Cerebellar nuclear complex (tissue), 1 donor: ENCODE results near the gene MAGIX.

Source experiments
- DNase-seq, 2 experiments: peaks; one replicate each; lab custom pipeline; 2025; lab: John Stamatoyannopoulos, UW

MAGIX gene

DNA sequence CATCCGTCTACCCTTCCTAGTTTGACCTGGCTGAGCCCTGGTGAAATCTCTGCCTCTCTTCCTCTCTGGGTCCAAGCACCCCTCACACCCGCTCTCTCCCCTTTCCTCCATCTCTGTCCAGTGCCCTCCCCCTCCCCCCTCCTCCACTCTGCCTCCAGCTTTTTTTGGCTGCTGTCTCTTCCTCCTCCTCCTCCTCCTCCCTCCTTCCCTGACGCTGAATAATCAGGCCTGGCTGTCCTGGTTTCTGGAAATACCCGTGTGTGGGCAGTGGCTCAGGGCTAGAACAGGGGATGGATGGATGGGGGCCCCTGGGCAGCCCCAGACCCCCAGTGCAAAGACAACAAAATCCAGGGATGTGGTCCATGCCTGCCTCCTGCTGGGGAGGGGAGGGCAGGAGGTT lies 42.2 kb downstream of the MAGIX start:
- peak in 1 of 2 experiments; percentile 1 for DNase-seq

DNA sequence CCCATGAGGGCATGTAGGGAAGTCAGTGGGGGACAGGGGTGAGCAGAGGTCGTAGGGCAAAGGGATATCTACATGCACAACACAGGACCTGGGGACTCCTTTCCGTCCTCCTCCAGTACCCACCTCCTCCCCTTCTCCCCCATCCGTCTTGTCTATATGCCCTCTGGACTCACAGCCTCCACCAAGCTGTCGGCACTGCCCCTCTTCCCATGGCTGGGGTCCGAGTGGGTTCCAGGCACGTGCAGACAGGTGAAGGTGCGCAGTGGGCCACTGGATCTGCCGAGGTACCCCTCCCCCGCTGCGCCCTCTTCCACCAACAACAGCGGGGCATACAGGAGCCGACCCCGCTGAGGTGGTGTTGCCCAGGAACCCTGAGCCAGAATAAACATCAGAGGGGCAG lies 42.9 kb downstream of the MAGIX start:
- no peak for DNase-seq

GRCh38 chrX:49206543-49206942 lies 44.0 kb downstream of the MAGIX start:
- DNase-seq, result no peak

DNA sequence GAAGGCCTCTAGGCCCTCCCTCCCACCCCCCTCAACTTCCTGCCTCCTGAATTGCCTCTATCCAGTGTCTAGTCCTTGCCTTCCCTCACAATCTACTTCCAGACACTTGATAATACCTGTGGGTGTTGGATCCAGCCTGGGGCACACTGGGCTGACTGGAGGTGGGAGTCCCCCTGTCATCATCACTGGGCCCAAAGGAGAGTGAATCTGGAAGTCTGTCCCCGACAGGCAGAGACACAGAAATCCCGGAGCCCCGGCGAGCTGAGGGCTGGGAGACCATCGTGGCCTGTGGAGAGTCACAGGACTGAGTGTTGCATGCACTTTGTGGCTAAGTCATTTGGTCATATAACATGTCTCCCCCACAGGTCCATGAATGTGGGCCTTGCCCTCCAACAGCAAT lies 45.8 kb downstream of the MAGIX start:
- DNase-seq, result no peak

DNA sequence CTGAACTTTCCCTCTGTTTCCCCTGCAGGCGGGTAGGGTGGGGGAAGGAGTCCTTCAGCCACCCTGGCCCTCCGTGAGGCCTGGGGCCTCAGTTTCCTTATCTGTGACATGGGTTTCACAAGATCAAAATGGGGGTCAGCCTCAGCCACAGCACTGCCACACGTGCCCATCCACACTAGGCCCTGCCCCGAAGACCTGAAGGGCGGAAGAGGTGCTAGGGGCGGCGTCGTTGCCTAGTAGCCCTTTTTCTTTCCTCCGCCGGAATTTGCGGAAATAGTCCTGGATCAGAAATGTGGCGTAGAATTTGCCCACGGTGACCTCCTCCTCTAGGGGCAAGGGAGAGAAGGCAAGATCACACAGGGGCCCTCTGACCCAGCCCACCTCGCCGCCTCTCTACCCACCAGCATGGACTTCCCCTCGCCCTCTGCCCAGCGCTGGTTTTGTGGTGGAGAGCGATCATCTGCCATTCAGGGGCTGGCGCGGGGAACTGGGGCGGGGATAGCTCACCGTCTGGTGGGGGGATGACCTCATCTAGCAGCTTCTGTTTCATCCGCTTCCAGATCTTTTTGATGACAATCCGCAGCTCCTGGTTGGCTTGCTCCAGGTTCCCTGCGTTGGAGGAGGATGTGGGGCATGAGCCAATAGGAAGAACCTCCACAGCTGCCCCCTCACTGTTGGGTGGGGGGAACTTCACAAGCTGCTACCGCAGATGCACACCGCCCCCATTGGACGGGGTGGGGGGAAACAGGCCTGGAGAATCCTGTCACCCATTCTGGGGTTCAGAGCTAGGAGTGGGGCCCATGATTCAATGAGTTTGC lies 47.1 kb downstream of the MAGIX start:
- DNase-seq, result peak; percentile 13 to 40

DNA sequence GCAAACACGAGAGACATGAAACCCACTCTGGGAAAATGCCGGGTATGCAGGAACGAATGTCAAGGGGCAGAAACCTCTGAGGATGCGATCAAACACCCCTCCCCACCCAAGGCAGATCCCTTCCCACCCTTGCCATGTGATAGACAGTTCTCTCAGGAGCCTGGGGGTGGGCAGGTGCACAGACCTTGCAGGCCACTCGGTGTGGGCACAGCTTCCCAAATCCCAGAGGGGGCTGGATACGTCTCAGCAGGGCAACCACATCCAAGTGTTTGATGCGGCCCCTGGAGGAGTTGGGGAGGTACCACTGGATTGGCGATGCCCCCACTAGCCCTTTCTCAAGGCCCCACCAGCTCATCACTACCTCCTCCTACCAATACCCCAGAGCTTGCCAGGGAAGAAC lies 47.8 kb downstream of the MAGIX start:
- DNase-seq, result no peak

DNA sequence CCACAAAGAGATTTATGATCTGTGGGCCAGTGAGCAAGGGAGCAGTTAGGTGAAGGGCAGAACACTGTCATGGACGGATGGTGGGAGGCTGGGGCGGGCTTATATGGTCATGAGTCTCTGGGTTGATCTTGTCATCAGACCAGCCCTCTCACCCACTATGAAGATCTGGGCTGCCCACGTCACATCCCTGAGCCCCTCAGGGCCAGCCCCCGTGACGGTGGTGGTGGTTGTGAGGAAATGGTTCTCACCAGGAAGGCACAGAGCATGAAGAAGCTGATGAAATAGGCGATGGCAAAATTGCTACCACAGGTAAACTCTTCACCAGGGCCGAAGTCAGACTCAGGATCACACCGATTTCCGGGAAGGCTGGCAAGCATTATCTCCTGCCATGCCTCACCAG lies 48.5 kb downstream of the MAGIX start:
- DNase-seq, result no peak

- no peak for DNase-seq
These were observed 49.7 kb downstream of the MAGIX start for GRCh38 chrX:49212209-49212608.

DNA sequence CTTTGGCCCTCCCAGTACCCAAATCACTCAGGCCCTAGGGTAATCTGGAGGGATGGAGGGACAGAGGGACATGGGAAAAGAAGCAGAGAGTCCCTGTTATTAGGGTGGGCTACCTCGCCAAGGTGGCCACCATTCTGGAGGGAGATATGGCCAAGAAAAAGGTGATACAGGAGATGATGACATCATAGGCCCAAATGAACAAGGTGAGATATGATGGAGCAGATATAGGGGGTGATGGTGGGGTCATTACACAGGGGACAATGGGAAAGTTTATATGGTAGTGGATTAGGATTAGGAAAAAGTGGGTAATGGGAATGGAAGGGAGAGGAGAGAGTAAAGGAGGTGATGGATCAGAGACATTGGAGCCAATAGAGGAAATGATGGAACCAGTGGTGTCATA lies 50.3 kb downstream of the MAGIX start:
- DNase-seq, result no peak

GRCh38 chrX:49214416-49214815 lies 51.9 kb downstream of the MAGIX start:
- no peak for DNase-seq

DNA sequence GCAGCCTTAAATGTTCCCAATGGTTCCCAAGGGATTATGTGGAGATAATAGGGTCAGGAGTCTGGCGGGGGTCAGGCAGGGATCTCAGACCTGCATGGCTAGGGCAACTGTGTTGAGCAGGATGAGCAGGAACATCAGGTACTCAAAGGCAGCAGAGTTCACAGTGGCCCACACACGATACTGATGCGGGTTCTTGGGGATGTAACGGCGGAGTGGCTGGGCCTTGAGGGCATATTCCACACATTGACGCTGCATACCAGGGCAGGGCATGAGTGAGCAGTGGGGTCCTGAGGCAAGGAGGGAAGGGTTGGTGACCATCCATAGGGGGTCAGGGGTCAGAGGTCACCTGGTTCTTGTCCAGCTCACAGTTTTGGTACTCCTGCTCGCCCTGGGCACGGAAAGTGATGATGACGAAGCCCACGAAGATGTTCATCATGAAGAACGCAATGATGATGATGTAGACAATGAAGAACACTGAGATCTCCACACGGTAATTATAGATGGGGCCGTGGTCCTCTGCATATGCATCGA lies 52.5 kb downstream of the MAGIX start:
- DNase-seq, result no peak
